ENCODE data around the gene SLC1A1.
A peak's percentile ranks its signal among the peaks of the same experiment; 100 is the strongest.
"Not testable (repeated sequence)": the region's sequence is repeated elsewhere in the genome, so short reads cannot be mapped to it uniquely, and the experiment has no call there.

The SLC1A1 gene

DNA sequence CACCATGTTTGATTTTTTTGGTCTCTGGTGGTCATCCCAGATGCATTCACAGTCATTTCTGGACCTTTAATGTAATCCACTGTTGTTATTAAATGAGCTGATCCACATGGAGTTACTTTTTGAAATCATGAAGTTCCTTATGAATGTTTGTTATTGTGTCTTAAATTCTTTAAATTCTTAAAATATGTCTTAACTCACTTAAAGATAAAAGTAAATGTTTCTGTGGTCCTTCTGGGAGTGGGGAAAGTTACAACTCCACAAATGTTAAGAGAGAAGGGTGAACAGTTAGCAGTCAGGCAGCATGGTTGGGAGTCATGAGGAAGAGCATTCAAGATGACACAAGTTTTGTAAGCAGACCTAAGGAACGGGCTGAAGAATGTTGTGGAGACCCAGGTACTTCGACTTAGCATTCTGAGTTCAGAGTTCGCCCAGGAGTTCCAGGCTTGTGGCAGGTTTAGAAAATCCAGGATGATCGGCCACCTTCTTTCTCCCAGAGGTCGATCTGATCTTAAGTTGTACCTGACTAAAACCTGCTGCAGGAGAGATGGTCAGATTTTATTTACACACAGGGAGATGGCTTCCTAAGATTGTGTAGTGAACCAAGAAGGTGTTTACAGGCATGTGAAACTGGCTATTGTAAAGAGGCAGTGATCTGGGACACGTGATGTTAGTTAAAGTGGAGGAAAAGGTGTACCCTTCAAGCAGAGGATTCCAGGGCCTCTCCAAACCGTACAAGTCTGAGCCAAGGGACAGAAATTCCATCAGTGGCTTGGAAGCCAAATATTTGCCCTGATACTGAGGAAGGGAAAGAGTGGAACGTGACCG lies 17.2 kb downstream of the SLC1A1 start:
- DNase-seq: no peak

- no peak for DNase-seq
Observed at GRCh38 chr9:4508246-4508906, 18.1 kb downstream of the SLC1A1 start.

DNA sequence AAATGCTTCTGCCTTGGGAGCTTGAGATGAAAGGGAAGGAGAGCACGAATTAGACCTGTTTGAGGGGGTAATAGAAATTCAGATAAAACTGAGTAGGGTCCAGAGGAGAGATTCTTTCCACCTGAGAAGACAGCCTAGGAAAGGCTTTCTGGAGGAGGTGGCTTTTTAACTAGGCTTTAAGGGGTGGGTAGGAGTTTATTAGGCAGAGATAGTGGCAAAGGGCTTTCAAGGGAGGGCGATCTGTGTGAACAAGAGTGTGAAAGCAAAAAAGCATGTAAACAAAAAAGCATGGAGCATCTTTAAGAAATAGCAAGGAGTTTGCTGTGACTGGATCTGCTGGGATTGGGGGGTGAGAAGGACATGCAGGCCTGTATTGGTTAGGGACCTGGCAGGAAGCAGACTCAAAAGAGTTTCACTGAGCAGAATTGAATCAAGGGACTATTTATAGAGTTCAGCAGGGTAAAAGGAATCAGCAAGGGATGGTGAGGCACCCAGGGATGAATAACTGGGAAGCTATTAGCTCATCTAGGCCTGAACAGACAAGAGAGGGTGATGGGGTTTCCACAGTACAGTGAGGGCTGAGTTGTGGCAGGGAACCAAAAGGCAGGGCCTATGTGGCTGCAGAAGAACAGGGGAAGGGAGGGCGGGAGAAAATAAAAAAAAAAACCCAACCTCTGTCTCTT lies 18.8 kb downstream of the SLC1A1 start:
- DNase-seq: no peak

- no peak for DNase-seq
Observed at GRCh38 chr9:4509590-4509984, 19.3 kb downstream of the SLC1A1 start.

DNA sequence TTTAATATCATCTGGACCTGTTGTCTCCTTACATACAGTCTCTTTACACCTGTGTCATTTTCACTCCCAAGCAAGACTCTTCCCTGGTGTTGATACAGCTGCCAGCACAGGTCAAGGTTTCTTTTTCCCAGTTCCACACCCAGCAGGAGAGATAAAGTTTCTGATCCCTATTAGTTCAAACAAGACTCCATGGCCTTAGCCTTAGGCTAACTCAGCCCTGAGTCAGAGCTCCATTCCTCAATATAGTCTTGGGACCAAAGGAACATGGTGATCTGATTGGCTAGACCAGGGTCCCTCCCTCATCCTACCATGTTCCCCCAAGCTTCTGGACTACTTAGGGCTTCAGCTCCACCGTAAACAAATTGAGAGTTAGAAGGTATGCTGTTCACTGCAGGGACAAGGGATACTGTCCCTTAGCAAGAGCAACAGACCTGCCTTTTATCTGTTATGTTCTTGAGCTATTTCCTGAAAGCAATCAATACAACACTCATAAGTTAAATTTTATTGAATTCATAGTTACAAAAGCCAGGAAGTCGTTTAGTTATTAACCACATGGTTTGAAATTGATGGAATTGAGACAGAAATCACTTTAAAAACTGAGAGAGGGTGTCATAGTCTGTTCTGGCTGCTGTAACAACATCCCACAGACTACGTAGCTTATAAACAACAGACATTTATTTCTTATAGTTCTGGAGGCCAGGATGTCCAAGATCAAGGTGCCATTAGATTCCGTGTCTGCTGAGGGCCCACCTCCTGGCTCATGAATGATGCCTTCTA lies 20.5 kb downstream of the SLC1A1 start:
- DNase-seq: no peak

DNA sequence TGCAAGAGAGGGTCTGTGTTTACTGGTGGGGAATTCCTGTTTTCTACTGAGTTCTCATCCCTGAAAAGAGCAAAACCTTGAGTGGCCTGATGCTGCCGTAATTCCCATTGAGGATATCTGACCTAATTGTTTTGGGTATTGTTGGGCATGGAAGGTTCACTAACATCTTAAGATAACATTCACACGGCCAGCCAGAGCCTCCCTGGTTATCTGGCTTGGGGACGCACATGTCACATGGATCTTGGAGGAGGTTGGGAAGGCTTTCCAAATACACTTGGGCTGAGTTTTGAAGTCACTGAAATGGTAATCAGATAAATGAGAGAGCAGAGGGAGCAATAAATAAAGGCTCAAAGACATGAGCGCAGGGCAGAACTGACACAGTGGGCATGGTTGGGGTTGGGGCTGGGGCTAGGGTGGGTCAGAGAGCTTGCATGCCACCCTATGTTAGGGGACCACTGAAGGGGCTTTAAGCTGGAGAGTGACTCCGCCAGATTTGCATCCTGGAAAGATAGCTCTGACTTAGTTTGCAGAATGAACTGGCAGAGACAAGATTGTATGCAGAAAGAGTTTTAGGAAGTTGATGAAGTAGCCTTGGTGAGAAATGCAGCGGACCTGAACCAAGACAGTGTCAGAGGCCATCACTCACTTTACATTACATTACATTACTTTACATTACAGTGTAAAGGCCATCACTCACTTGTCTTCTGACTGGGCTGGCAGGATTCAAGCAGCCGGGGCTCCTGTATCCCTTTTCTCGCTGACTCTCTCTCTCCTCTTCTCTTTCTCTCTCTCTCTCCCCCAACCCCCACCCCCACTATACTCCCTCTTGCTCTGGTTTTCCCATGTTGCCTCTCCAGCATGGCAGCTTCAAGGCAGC lies 24.2 kb downstream of the SLC1A1 start:
- DNase-seq: no peak

GRCh38 chr9:4515958-4516375 lies 25.7 kb downstream of the SLC1A1 start:
- peak; percentile 30 for DNase-seq

GRCh38 chr9:4517274-4517673 lies 27.0 kb downstream of the SLC1A1 start:
- DNase-seq: no peak

GRCh38 chr9:4519604-4520003 lies 29.3 kb downstream of the SLC1A1 start:
- no peak for DNase-seq

DNA sequence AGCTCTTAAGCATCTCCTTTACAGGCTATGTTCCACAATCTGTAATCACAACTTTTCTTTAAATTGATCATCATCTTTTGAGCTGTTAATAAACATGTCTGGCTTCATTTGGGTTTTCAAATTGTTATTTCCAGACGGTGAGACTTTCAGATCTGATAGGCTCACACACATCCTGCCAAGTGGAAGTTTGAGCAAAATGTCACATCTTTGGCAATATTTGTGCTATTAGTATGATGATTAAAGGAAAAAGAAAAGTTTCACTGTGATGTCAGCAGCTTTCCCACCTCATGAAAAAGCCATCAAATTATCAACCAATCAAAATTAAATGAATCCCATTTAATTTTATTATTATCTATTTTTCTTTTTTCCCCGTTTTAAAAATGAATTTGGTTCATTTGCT lies 29.8 kb downstream of the SLC1A1 start:
- no peak for DNase-seq

GRCh38 chr9:4530375-4530774 lies 40.1 kb downstream of the SLC1A1 start:
- peak; percentile 48 for DNase-seq

DNA sequence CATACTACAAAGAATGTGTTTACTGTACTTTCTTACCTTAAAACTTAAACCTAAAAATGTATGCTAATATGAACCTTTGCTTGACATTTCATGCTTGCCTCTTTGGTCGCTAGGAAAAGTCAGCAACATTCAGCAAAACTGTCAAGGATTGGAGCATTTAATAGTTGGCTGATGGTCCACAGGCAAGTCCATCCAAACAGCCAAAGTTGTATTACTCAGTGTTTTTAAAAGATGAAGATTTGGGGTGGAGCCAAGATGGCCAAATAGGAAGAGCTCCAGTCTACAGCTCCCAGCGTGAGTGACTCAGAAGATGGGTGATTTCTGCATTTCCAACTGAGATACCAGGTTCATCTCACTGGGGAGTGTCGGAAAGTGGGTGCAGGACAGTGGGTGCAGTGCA lies 40.6 kb downstream of the SLC1A1 start:
- DNase-seq: not testable (repeated sequence)

DNA sequence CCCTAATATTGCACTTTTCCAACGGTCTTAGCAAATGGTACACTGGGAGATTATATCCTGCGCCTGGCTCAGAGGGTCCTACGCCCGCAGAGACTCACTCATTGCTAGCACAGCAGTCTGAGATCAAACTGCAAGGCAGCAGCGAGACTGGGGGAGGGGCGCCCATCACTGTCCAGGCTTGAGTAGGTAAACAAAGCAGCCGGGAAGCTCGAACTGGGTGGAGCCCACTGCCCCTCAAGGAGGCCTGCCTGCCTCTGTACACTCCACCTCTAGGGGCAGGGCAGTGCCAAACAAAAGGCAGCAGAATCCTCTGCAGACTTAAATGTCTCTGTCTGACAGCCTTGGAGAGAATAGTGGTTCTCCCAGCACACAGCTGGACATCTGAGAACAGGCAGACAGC lies 41.1 kb downstream of the SLC1A1 start:
- DNase-seq: peak; percentile 61

DNA sequence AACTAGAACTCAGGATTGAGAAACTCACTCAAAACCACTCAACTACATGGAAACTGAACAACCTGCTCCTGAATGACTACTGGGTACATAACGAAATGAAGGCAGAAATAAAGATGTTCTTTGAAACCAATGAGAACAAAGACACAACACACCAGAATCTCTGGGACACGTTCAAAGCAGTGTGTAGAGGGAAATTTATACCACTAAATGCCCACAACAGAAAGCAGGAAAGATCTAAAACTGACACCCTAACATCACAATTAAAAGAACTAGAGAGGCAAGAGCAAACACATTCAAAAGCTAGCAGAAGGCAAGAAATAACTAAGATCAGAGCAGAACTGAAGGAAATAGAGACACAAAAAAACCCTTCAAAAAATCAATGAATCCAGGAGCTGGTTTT lies 43.6 kb downstream of the SLC1A1 start:
- DNase-seq: not testable (repeated sequence)

GRCh38 chr9:4536196-4536595 lies 45.9 kb downstream of the SLC1A1 start:
- not testable (repeated sequence) for DNase-seq

GRCh38 chr9:4537581-4537980 lies 47.3 kb downstream of the SLC1A1 start:
- no peak for DNase-seq

- DNase-seq: peak; percentile 48
Observed at GRCh38 chr9:4538107-4538506, 47.8 kb downstream of the SLC1A1 start.

DNA sequence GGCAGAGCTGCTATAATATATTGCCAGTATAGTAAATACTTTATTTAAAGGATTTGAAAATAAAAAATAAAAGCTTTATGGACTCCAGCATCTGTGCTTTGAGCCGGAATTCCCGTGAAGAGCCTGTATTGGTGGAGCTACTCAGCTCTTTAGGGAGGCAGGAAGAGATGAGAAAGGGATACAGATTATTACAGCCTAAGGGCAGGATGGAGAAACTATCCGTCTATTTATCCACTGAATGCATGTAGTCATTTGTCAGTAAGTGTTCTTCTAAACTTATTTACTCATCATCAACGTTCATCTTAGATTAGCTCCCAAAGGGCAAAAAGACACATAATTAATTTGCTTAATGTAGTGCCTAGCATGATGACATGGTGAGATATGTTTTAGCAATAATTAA lies 48.4 kb downstream of the SLC1A1 start:
- DNase-seq: peak; percentile 91

- no peak for DNase-seq
Observed at GRCh38 chr9:4540425-4540824, 50.2 kb downstream of the SLC1A1 start.

- no peak for DNase-seq
Observed at GRCh38 chr9:4541281-4541680, 51.0 kb downstream of the SLC1A1 start.

DNA sequence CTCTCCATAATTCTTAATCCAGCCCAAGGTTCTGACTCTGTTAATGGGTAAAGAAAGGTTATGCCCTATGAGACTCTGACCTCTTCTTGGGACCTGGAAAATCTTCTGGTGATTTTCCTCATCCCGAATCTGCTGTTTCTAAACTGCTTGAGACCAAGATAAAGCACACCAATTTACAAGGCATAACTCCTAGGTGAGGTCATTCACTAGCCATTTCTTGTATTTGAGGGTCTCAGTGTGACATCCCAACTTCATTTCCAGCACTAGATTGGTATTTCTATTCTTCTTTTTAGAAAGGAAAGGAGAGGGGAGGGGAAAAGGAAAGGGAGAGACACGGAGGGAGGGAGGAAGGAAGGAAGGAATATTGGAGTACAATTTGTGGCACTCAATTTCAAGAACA lies 51.6 kb downstream of the SLC1A1 start:
- no peak for DNase-seq

GRCh38 chr9:4544714-4545113 lies 54.4 kb downstream of the SLC1A1 start:
- not testable (repeated sequence) for DNase-seq
